HCT116 (cell line): Measurements from ENCODE around the gene NSG1. TPM values are rescaled to one million over a fixed set of nuclear protein-coding genes. Genes with fewer than 3 reads are reported as not detected.

Experiments
- ATAC-seq: fragments of 200-7000 bp; cut with Tn5 transposase; 2 replicates; pipeline ENCODE4 v1.9.1; 2020; ENCODE audit warnings: mild to moderate bottlenecking, moderate library complexity
- BruUV-seq: library from RNA; stranded (reverse); fragments of 400-500 nt; replicated peaks from 2 replicates; lab custom pipeline; 2021; lab: Mats Ljungman, UMichigan
- CTCF ChIA-PET: fragments of 300-600 bp; sonication (Branson Sonifier 250); formaldehyde crosslinking; loops from one replicate; lab custom pipeline; 2021; ENCODE audit warnings: antibody characterized with exemption; lab: Charles Lee
- POLR2A ChIA-PET: fragments of 300-600, 350-600 bp; sonication (Branson Sonifier 250); formaldehyde crosslinking; loops from one replicate; lab custom pipeline; 2021; ENCODE audit warnings: antibody characterized with exemption; lab: Charles Lee
- RAD21 ChIA-PET, 2 experiments: fragments of 300-600 bp; sonication (Branson Sonifier 250); formaldehyde crosslinking; loops; one replicate each; lab custom pipeline; 2023; ENCODE audit warnings: low total read pairs in 2 of 2; ENCODE audit not compliant: uncharacterized antibody in 2 of 2, unreplicated experiment in 2 of 2, low non-redundant PET in 1 of 2; lab: Charles Lee
- DNase-seq: peaks from one replicate; pipeline ENCODE4 v3.0.0-alpha.2; 2010; ENCODE audit warnings: low read depth, low spot score
- H2AFZ ChIP-seq: fragments of 200-600 bp; shearing (Covaris generic), sonication (generic); 2 replicates; pipeline ENCODE4 v1.6.1; 2017; ENCODE audit warnings: low read depth, mixed run types, mixed read lengths, antibody characterized with exemption, low read length; ENCODE audit not compliant: poor library complexity, severe bottlenecking
- H3K27ac ChIP-seq: 2 replicates; pipeline ENCODE4 v1.5.1; 2012; ENCODE audit warnings: low read depth, low read length
- H3K27me3 ChIP-seq: fragments of 200-600 bp; sonication (generic); 2 replicates; pipeline ENCODE4 v1.6.1; 2016; ENCODE audit warnings: mixed run types, low read length, mixed read lengths; ENCODE audit not compliant: insufficient read depth
- H3K36me3 ChIP-seq, 2 experiments: fragments of 200-500 bp in 1 of 2; fragments of 200-600 bp in 1 of 2; sonication (Bioruptor generic) in 1 of 2; sonication (generic) in 1 of 2; 2 replicates each; pipeline versions ENCODE4 v1.5.1 to v1.6.1; 2014 to 2016; ENCODE audit warnings: low read length in 2 of 2, inconsistent platforms in 1 of 2, mixed read lengths in 1 of 2, mixed run types in 1 of 2; ENCODE audit not compliant: insufficient read depth in 2 of 2, control insufficient read depth in 1 of 2
- H3K4me1 ChIP-seq, 2 experiments: fragments of 200-600 bp in 1 of 2; sonication (generic) in 1 of 2; 2 replicates each; pipeline versions ENCODE4 v1.5.1 to v1.6.1; 2012 to 2017; ENCODE audit warnings: low read length in 2 of 2, inconsistent platforms in 1 of 2, mild to moderate bottlenecking in 1 of 2, mixed read lengths in 1 of 2, mixed run types in 1 of 2, moderate library complexity in 1 of 2; ENCODE audit not compliant: insufficient read depth in 2 of 2, control insufficient read depth in 1 of 2
- H3K4me2 ChIP-seq: fragments of 200-600 bp; sonication (generic); 2 replicates; pipeline ENCODE4 v1.6.1; 2017; ENCODE audit warnings: mixed run types, low read length, mixed read lengths
- H3K4me3 ChIP-seq, 2 experiments: fragments of 200-600 bp in 1 of 2; sonication (generic) in 1 of 2; replicated peaks in 1 of 2; 2 replicates each; pipeline ENCODE4 v1.5.1; 2011 to 2016; ENCODE audit warnings: low read length in 2 of 2, control low read depth in 1 of 2, low read depth in 1 of 2, mild to moderate bottlenecking in 1 of 2, mixed read lengths in 1 of 2, mixed run types in 1 of 2
- H3K79me2 ChIP-seq: fragments of 200-600 bp; sonication (generic); 2 replicates; pipeline ENCODE4 v1.6.1; 2017; ENCODE audit warnings: mild to moderate bottlenecking, mixed run types, low read length, moderate library complexity, mixed read lengths; ENCODE audit not compliant: insufficient read depth
- H3K9ac ChIP-seq: fragments of 200-600 bp; sonication (generic); 2 replicates; pipeline ENCODE4 v1.6.1; 2016; ENCODE audit warnings: low read length, mixed read lengths
- H3K9me2 ChIP-seq: fragments of 200-600 bp; sonication (generic), shearing (Covaris generic); 2 replicates; pipeline ENCODE4 v1.6.1; 2017; ENCODE audit warnings: mixed run types, mild to moderate bottlenecking, moderate library complexity; ENCODE audit not compliant: insufficient read depth
- H3K9me3 ChIP-seq, 2 experiments: fragments of 200-500 bp in 1 of 2; fragments of 200-600 bp in 1 of 2; sonication (Bioruptor generic) in 1 of 2; sonication (generic) in 1 of 2; 2 replicates each; pipeline ENCODE4 v1.6.1; 2014 to 2017; ENCODE audit warnings: low read length in 2 of 2, mixed read lengths in 2 of 2, inconsistent platforms in 1 of 2, low read depth in 1 of 2, mild to moderate bottlenecking in 1 of 2, mixed run types in 1 of 2, moderate library complexity in 1 of 2; ENCODE audit not compliant: control insufficient read depth in 1 of 2, insufficient read depth in 1 of 2
- H4K20me1 ChIP-seq: fragments of 200-600 bp; sonication (generic), shearing (Covaris generic); 2 replicates; pipeline ENCODE4 v1.6.1; 2017; ENCODE audit warnings: mixed run types, mild to moderate bottlenecking, moderate library complexity; ENCODE audit not compliant: insufficient read depth
- ATF3 ChIP-seq: IDR thresholded peaks from 2 replicates; pipeline ENCODE4 v1.6.1; 2012
- CBX3 ChIP-seq: IDR thresholded peaks from 2 replicates; pipeline ENCODE4 v1.6.1; 2012; ENCODE audit warnings: low read depth
- CEBPB ChIP-seq: IDR thresholded peaks from 2 replicates; pipeline ENCODE4 v1.6.1; 2012; ENCODE audit warnings: low read depth
- EGR1 ChIP-seq: IDR thresholded peaks from 2 replicates; pipeline ENCODE4 v1.6.1; 2012; ENCODE audit warnings: low read depth
- ELF1 ChIP-seq: IDR thresholded peaks from 2 replicates; pipeline ENCODE4 v1.6.1; 2012; ENCODE audit warnings: low read depth, borderline replicate concordance
- EZH2 ChIP-seq: fragments of 200-600 bp; sonication (generic); IDR thresholded peaks from 2 replicates; pipeline ENCODE4 v1.6.1; 2017; ENCODE audit warnings: antibody characterized with exemption, mixed run types
- EZH2phosphoT487 ChIP-seq: fragments of 200-600 bp; IDR thresholded peaks from 2 replicates; pipeline ENCODE4 v1.6.1; 2018; ENCODE audit warnings: antibody characterized with exemption, borderline replicate concordance
- FOSL1 ChIP-seq: IDR thresholded peaks from 2 replicates; pipeline ENCODE4 v1.6.1; 2012; ENCODE audit warnings: low read depth
- POLR2AphosphoS5 ChIP-seq: IDR thresholded peaks from 2 replicates; pipeline ENCODE4 v1.6.1; 2011; ENCODE audit warnings: mild to moderate bottlenecking, low read depth, low read length, moderate library complexity
- RAD21 ChIP-seq: IDR thresholded peaks from 2 replicates; pipeline ENCODE4 v1.6.1; 2012; ENCODE audit warnings: low read depth, mild to moderate bottlenecking
- REST ChIP-seq: IDR thresholded peaks from 2 replicates; pipeline ENCODE4 v1.6.1; 2012; ENCODE audit warnings: low read depth
- SIN3A ChIP-seq: IDR thresholded peaks from 2 replicates; pipeline ENCODE4 v1.6.1; 2012; ENCODE audit warnings: low read depth
- SRF ChIP-seq: IDR thresholded peaks from 2 replicates; pipeline ENCODE4 v1.6.1; 2012; ENCODE audit warnings: low read depth
- TCF7L2 ChIP-seq: IDR thresholded peaks from 2 replicates; pipeline ENCODE4 v1.7.0; 2011; ENCODE audit warnings: borderline replicate concordance, inconsistent platforms; ENCODE audit not compliant: insufficient read depth, insufficient read length; ENCODE audit errors: extremely low read depth
- YY1 ChIP-seq: IDR thresholded peaks from 2 replicates; pipeline ENCODE4 v1.6.1; 2011; ENCODE audit warnings: low read length, low read depth, moderate library complexity, mild to moderate bottlenecking; ENCODE audit not compliant: insufficient replicate concordance; ENCODE audit errors: extremely low read depth
- intact Hi-C: fragments of 100-400 bp; cut with micrococcal nuclease; formaldehyde crosslinking; loops from 2 replicates; pipeline ENCODE4 v1.10.0; 2022
- total RNA-seq: library from RNA; stranded (reverse); gene quantifications from one replicate; pipeline ENCODE4 v1.2.1, GENCODE V29; 2021; ENCODE audit not compliant: unreplicated experiment

Gene NSG1
- total RNA-seq, 1 experiment from 2014 or later, result 0.12 TPM

- H3K36me3 ChIP-seq, result no peaks in the 10 kb centered on the region
- no peak overlapping the region for H3K4me2 ChIP-seq
- no peaks in the 10 kb centered on the region for H4K20me1 ChIP-seq
- BruUV-seq, result no TSS peak
- no peaks in the 10 kb centered on the region for H3K79me2 ChIP-seq
- no peaks in the 10 kb centered on the region for H3K27me3 ChIP-seq
- ATAC-seq (no peak), DNase-seq (no peak)
- no peak overlapping the region for H3K4me3 ChIP-seq
- H3K27ac ChIP-seq, result no peak overlapping the region
- intact Hi-C loops, result no loop called here
- CTCF ChIA-PET, result no interaction called here
- POLR2A ChIA-PET, result no interaction called here
- RAD21 ChIA-PET, result no interaction called here
- no peak overlapping the region for H3K9ac ChIP-seq
- H3K9me3 ChIP-seq, result no peaks in the 10 kb centered on the region
- TF ChIP-seq SRF (no peak), ATF3 (no peak), FOSL1 (no peak), CEBPB (no peak), CBX3 (no peak), RAD21 (no peak), EZH2 (no peak)
- no peaks in the 10 kb centered on the region for H3K9me2 ChIP-seq
- no peak overlapping the region for H2AFZ ChIP-seq
- peaks cover 11 to 14% of the 10 kb centered on the region in 2 experiments for H3K4me1 ChIP-seq
These were observed 23.4 kb downstream of the NSG1 start for GRCh38 chr4:4410271-4410670.

GRCh38 chr4:4411906-4412305 lies 25.0 kb downstream of the NSG1 start:
- ChIA-PET RAD21 (no interaction called here), CTCF (no interaction called here), POLR2A (no interaction called here)
- H3K4me1 ChIP-seq, result peaks cover 11 to 14% of the 10 kb centered on the region in 2 experiments
- BruUV-seq, result no TSS peak
- H3K36me3 ChIP-seq, result no peaks in the 10 kb centered on the region
- H3K4me2 ChIP-seq, result no peak overlapping the region
- no peaks in the 10 kb centered on the region for H3K9me2 ChIP-seq
- H3K9ac ChIP-seq, result no peak overlapping the region
- DNase-seq (no peak), ATAC-seq (no peak)
- H3K4me3 ChIP-seq, result no peak overlapping the region
- TF ChIP-seq EZH2 (no peak), YY1 (no peak), POLR2AphosphoS5 (no peak), REST (no peak), SIN3A (no peak), ELF1 (no peak), EZH2phosphoT487 (no peak), EGR1 (no peak), TCF7L2 (no peak)
- no peaks in the 10 kb centered on the region for H3K9me3 ChIP-seq
- no peaks in the 10 kb centered on the region for H4K20me1 ChIP-seq
- H3K27me3 ChIP-seq, result no peaks in the 10 kb centered on the region
- H2AFZ ChIP-seq, result no peak overlapping the region
- no peaks in the 10 kb centered on the region for H3K79me2 ChIP-seq
- intact Hi-C loops, result no loop called here
- H3K27ac ChIP-seq, result no peak overlapping the region
